GM12873 (cell line): ENCODE measurements around the gene PLCB4.

Experiments used
- CTCF ChIP-seq: IDR thresholded peaks from 2 replicates; pipeline ENCODE4 v1.5.1; 2012; ENCODE audit warnings: low read depth, mild to moderate bottlenecking, moderate library complexity, low read length, control low read depth; ENCODE audit not compliant: insufficient read depth; ENCODE audit errors: missing control alignments

PLCB4 gene

GRCh38 chr20:9103955-9104354 is 35.1 kb downstream of the PLCB4 start:
- no peak for TF ChIP-seq CTCF

- TF ChIP-seq CTCF: no peak
Measured at GRCh38 chr20:9108260-9108659, 39.4 kb downstream of the PLCB4 start.

GRCh38 chr20:9109566-9109965 is 40.7 kb downstream of the PLCB4 start:
- no peak for TF ChIP-seq CTCF

- TF ChIP-seq CTCF: no peak
Measured at GRCh38 chr20:9110365-9110764, 41.5 kb downstream of the PLCB4 start.

- TF ChIP-seq CTCF: no peak
Measured at GRCh38 chr20:9110916-9111432, 42.1 kb downstream of the PLCB4 start.

- no peak for TF ChIP-seq CTCF
Measured at GRCh38 chr20:9112541-9113515, 43.9 kb downstream of the PLCB4 start.

- no peak for TF ChIP-seq CTCF
Measured at GRCh38 chr20:9114709-9115108, 45.8 kb downstream of the PLCB4 start.
